Omental fat pad (tissue), 4 donors: ENCODE data around the gene PLEKHF1. TPM values are rescaled to one million over a fixed set of nuclear protein-coding genes. Genes with fewer than 3 reads are reported as not detected.

Experiments
- ATAC-seq: fragments of 150-250 bp; one replicate; pipeline ENCODE4 v1.9.1; 2016; ENCODE audit warnings: mild to moderate bottlenecking, moderate library complexity; ENCODE audit not compliant: low FRiP score
- DNase-seq: peaks from one replicate; pipeline ENCODE4 v3.0.0-alpha.2; 2019; ENCODE audit warnings: low spot score
- CTCF ChIP-seq, 3 donors: fragments of 450-650 bp; IDR thresholded peaks; one replicate each; pipeline ENCODE4 v1.5.1; 2016 to 2017; ENCODE audit warnings: antibody characterized with exemption in 3 of 3, mild to moderate bottlenecking in 3 of 3, moderate library complexity in 2 of 3
- total RNA-seq, 4 donors: library from RNA; depleted of rRNA; stranded (reverse); fragments of >200 nt; gene quantifications; one replicate each; pipeline ENCODE4 v1.1.0, GENCODE V29; 2016

PLEKHF1 gene
- total RNA-seq, 4 donors from 2014 or later = 10.7 to 55.5 (median 21.5) TPM

GRCh38 chr19:29680937-29681336, 15.7 kb downstream of the PLEKHF1 start:
- TF ChIP-seq CTCF (IDR thresholded peaks at IDR 0.05) = no peak
- DNase-seq (no peak), ATAC-seq (no peak)

- TF ChIP-seq CTCF (IDR thresholded peaks at IDR 0.05) = no peak
- DNase-seq (no peak), ATAC-seq (no peak)
Measured at GRCh38 chr19:29681422-29682235, 16.4 kb downstream of the PLEKHF1 start.

- DNase-seq (no peak), ATAC-seq (no peak)
- no peak for TF ChIP-seq CTCF (IDR thresholded peaks at IDR 0.05)
Measured at GRCh38 chr19:29682236-29682895, 17.1 kb downstream of the PLEKHF1 start.

GRCh38 chr19:29683009-29683408, 17.7 kb downstream of the PLEKHF1 start:
- TF ChIP-seq CTCF (IDR thresholded peaks at IDR 0.05) = no peak
- DNase-seq (no peak), ATAC-seq (no peak)

- DNase-seq (no peak), ATAC-seq (no peak)
- TF ChIP-seq CTCF (IDR thresholded peaks at IDR 0.05) = no peak
Measured at GRCh38 chr19:29685326-29685725, 20.1 kb downstream of the PLEKHF1 start.

GRCh38 chr19:29686285-29686805, 21.1 kb downstream of the PLEKHF1 start:
- TF ChIP-seq CTCF (IDR thresholded peaks at IDR 0.05) = no peak
- DNase-seq = no peak

More at GRCh38 chr19:29686285-29686805, 21.1 kb downstream of the PLEKHF1 start:
- ATAC-seq = no peak
